HG03139 (cell line): ENCODE data around the gene SORCS1.

Experiments used
- ATAC-seq: cut with Tn5 transposase; IDR thresholded peaks from one replicate; pipeline ENCODE4 v1.9.1; 2021; ENCODE audit not compliant: unreplicated experiment

Gene SORCS1

GRCh38 chr10:107104026-107104652 lies 60.4 kb downstream of the SORCS1 start:
- ATAC-seq, result no peak

GRCh38 chr10:107103174-107104025 lies 61.1 kb downstream of the SORCS1 start:
- no peak for ATAC-seq

- no peak for ATAC-seq
Observed at GRCh38 chr10:107098326-107098725, 66.2 kb downstream of the SORCS1 start.

- no peak for ATAC-seq
Observed at GRCh38 chr10:107094824-107095522, 69.5 kb downstream of the SORCS1 start.

- ATAC-seq, result no peak
Observed at GRCh38 chr10:107092321-107092720, 72.2 kb downstream of the SORCS1 start.

- ATAC-seq, result no peak
Observed at GRCh38 chr10:107091126-107091525, 73.4 kb downstream of the SORCS1 start.

- no peak for ATAC-seq
Observed at GRCh38 chr10:107085665-107086525, 78.6 kb downstream of the SORCS1 start.

- ATAC-seq, result no peak
Observed at GRCh38 chr10:107083388-107084009, 81.0 kb downstream of the SORCS1 start.

GRCh38 chr10:107081644-107082043 lies 82.9 kb downstream of the SORCS1 start:
- ATAC-seq, result no peak

- no peak for ATAC-seq
Observed at GRCh38 chr10:107075117-107075516, 89.4 kb downstream of the SORCS1 start.

GRCh38 chr10:107072786-107073185 lies 91.7 kb downstream of the SORCS1 start:
- ATAC-seq, result no peak

GRCh38 chr10:107072028-107072427 lies 92.5 kb downstream of the SORCS1 start:
- no peak for ATAC-seq

- no peak for ATAC-seq
Observed at GRCh38 chr10:107071301-107071700, 93.2 kb downstream of the SORCS1 start.

- ATAC-seq, result no peak
Observed at GRCh38 chr10:107067843-107068242, 96.7 kb downstream of the SORCS1 start.

GRCh38 chr10:107064075-107064474 lies 100.4 kb downstream of the SORCS1 start:
- no peak for ATAC-seq

GRCh38 chr10:107059872-107060271 lies 104.6 kb downstream of the SORCS1 start:
- ATAC-seq, result no peak

- ATAC-seq, result no peak
Observed at GRCh38 chr10:107059068-107059804, 105.3 kb downstream of the SORCS1 start.

- ATAC-seq, result no peak
Observed at GRCh38 chr10:107058331-107058730, 106.2 kb downstream of the SORCS1 start.

GRCh38 chr10:107056182-107056581 lies 108.3 kb downstream of the SORCS1 start:
- no peak for ATAC-seq
